SK-N-SH treated with all-trans-retinoic acid at 6 μM for 48 hours (cell line): ENCODE results near the gene ARHGEF7.

ENCODE experiments used
- ATAC-seq: fragments of 200-7000 bp; cut with Tn5 transposase; 3 replicates; pipeline ENCODE4 v1.9.1; 2020; ENCODE audit warnings: mild to moderate bottlenecking, moderate library complexity
- ARNTL ChIP-seq: fragments of 450-650 bp; formaldehyde crosslinking; IDR thresholded peaks from 2 replicates; pipeline ENCODE4 v1.5.0; 2020; ENCODE audit warnings: low read depth, mild to moderate bottlenecking, moderate library complexity, borderline replicate concordance
- BACH2 ChIP-seq: fragments of 250-450 bp; sonication (Bioruptor Pico); IDR thresholded peaks from 2 replicates; pipeline ENCODE4 v1.9.0; 2021; ENCODE audit warnings: mild to moderate bottlenecking, borderline replicate concordance
- CSDC2 ChIP-seq: fragments of 250-450 bp; sonication (Bioruptor Pico); IDR thresholded peaks from 2 replicates; pipeline ENCODE4 v1.5.0; 2020; ENCODE audit warnings: mild to moderate bottlenecking, moderate library complexity
- ESRRG ChIP-seq: fragments of 250-450 bp; sonication (Bioruptor Pico); IDR thresholded peaks from 2 replicates; pipeline ENCODE4 v1.6.1; 2021; ENCODE audit warnings: mild to moderate bottlenecking
- GLIS3 ChIP-seq: fragments of 250-450 bp; sonication (Bioruptor Pico); IDR thresholded peaks from 2 replicates; pipeline ENCODE4 v1.5.0; 2020; ENCODE audit warnings: mild to moderate bottlenecking, moderate library complexity
- ISL1 ChIP-seq: fragments of 250-450 bp; sonication (Bioruptor Pico); IDR thresholded peaks from 2 replicates; pipeline ENCODE4 v2.1.2; 2022; ENCODE audit warnings: mild to moderate bottlenecking, moderate library complexity
- OSR1 ChIP-seq: fragments of 250-450 bp; sonication (Bioruptor Pico); IDR thresholded peaks from 2 replicates; pipeline ENCODE4 v1.8.0; 2022; ENCODE audit warnings: moderate library complexity, mild to moderate bottlenecking, inconsistent platforms
- PPARA ChIP-seq: fragments of 250-450 bp; sonication (Bioruptor Pico); IDR thresholded peaks from 2 replicates; pipeline ENCODE4 v1.5.0; 2020; ENCODE audit warnings: mild to moderate bottlenecking, borderline replicate concordance
- RARB ChIP-seq: fragments of 250-450 bp; sonication (Bioruptor Pico); IDR thresholded peaks from 2 replicates; pipeline ENCODE4 v1.8.0; 2021; ENCODE audit warnings: mild to moderate bottlenecking, moderate library complexity
- SNAI2 ChIP-seq: fragments of 250-450 bp; sonication (Bioruptor Pico); IDR thresholded peaks from 2 replicates; pipeline ENCODE4 v1.5.0; 2020; ENCODE audit warnings: mild to moderate bottlenecking, moderate library complexity
- TCF4 ChIP-seq: fragments of 250-450 bp; sonication (Bioruptor Pico); IDR thresholded peaks from 2 replicates; pipeline ENCODE4 v1.8.0; 2021; ENCODE audit warnings: mild to moderate bottlenecking, moderate library complexity, borderline replicate concordance
- TOX ChIP-seq: fragments of 250-450 bp; sonication (Bioruptor Pico); IDR thresholded peaks from 2 replicates; pipeline ENCODE4 v1.8.0; 2021; ENCODE audit warnings: mild to moderate bottlenecking, moderate library complexity, borderline replicate concordance
- ZC3H10 ChIP-seq: fragments of 250-450 bp; sonication (Bioruptor Pico); IDR thresholded peaks from 2 replicates; pipeline ENCODE4 v1.5.1; 2021; ENCODE audit warnings: mild to moderate bottlenecking, moderate library complexity
- ZFP3 ChIP-seq: fragments of 250-450 bp; sonication (Bioruptor Pico); IDR thresholded peaks from 2 replicates; pipeline ENCODE4 v1.5.0; 2020; ENCODE audit warnings: mild to moderate bottlenecking, moderate library complexity
- ZNF565 ChIP-seq: fragments of 450-650 bp; formaldehyde crosslinking; conservative IDR thresholded peaks from 2 replicates; pipeline ENCODE4 v1.5.0; 2020; ENCODE audit warnings: low read depth, mild to moderate bottlenecking, moderate library complexity
- TF ChIP-seq, protein P1 (sequence below): fragments of 250-450 bp; sonication (Bioruptor Pico); IDR thresholded peaks from 2 replicates; pipeline ENCODE4 v1.8.0; 2021; ENCODE audit warnings: low read depth, mild to moderate bottlenecking, moderate library complexity, borderline replicate concordance
- TF ChIP-seq, protein P2 (sequence below): fragments of 250-450 bp; sonication (Bioruptor Pico); IDR thresholded peaks from 2 replicates; pipeline ENCODE4 v1.5.1; 2021; ENCODE audit warnings: mild to moderate bottlenecking, moderate library complexity
- TF ChIP-seq, protein P3 (sequence below): fragments of 250-450 bp; sonication (Bioruptor Pico); IDR thresholded peaks from 2 replicates; pipeline ENCODE4 v1.8.0; 2020; ENCODE audit warnings: mild to moderate bottlenecking, moderate library complexity, borderline replicate concordance

ARHGEF7 gene

DNA sequence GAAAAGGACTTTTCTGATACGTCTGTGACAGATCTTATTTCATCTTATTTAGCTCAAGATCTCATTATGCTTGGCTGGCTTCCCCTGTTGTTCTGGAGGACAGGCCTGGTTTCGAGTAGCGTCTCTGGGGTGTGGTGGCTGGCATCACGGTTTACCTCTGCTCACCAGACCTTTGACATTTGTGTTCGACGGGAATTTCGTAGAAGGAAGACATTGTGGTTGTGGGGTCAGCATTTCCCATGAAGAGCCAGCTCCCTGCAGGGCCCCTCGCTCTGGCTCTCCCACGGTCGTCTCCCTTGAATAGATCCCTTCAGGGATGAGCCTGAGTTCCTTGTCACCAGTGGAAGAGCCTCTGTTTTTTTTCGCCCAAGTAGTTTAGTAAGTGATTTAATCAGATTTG is 126.8 kb downstream of the ARHGEF7 start (continued):
- TF ChIP-seq, protein P1, sequence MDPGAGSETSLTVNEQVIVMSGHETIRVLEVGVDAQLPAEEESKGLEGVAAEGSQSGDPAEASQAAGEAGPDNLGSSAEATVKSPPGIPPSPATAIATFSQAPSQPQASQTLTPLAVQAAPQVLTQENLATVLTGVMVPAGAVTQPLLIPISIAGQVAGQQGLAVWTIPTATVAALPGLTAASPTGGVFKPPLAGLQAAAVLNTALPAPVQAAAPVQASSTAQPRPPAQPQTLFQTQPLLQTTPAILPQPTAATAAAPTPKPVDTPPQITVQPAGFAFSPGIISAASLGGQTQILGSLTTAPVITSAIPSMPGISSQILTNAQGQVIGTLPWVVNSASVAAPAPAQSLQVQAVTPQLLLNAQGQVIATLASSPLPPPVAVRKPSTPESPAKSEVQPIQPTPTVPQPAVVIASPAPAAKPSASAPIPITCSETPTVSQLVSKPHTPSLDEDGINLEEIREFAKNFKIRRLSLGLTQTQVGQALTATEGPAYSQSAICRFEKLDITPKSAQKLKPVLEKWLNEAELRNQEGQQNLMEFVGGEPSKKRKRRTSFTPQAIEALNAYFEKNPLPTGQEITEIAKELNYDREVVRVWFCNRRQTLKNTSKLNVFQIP = no peak
- no peak for TF ChIP-seq ESRRG
- no peak for TF ChIP-seq TOX
- no peak for TF ChIP-seq CSDC2 (CRISPR knock-in tag)
- TF ChIP-seq PPARA (CRISPR knock-in tag) = no peak
- TF ChIP-seq OSR1 = no peak
- TF ChIP-seq ZNF565 (CRISPR knock-in tag) = no peak
- TF ChIP-seq ISL1 = no peak
- TF ChIP-seq ARNTL = no peak
- no peak for TF ChIP-seq TCF4 (CRISPR knock-in tag)
- no peak for TF ChIP-seq BACH2 (CRISPR knock-in tag)
- TF ChIP-seq, all 23 proteins: peak for 0

DNA sequence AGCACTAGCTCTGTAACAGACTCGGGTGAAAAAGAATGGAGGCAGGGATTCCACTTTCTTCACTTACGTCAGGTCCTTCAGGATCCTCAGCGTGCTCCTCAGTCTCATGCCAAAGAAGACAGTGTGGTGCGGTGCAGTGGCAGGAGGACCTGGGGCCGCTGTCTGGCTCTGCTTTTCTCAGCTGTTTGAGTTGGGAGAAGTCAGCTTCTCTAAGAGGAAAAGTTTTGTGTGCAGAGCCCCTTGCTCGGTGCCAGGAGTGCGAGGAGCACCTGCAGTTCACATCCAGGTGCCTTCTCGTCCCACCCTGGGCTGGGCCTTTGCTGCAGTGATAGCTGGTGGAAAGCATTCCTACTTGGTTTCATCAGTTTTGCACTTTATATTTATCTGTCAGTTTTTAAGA is 127.5 kb downstream of the ARHGEF7 start:
- TF ChIP-seq BACH2 (CRISPR knock-in tag) (no peak), ZNF565 (CRISPR knock-in tag) (no peak), CSDC2 (CRISPR knock-in tag) (no peak), OSR1 (no peak), ISL1 (no peak), ESRRG (no peak)
- TF ChIP-seq, protein P2, sequence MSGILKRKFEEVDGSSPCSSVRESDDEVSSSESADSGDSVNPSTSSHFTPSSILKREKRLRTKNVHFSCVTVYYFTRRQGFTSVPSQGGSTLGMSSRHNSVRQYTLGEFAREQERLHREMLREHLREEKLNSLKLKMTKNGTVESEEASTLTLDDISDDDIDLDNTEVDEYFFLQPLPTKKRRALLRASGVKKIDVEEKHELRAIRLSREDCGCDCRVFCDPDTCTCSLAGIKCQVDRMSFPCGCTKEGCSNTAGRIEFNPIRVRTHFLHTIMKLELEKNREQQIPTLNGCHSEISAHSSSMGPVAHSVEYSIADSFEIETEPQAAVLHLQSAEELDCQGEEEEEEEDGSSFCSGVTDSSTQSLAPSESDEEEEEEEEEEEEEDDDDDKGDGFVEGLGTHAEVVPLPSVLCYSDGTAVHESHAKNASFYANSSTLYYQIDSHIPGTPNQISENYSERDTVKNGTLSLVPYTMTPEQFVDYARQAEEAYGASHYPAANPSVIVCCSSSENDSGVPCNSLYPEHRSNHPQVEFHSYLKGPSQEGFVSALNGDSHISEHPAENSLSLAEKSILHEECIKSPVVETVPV (CRISPR knock-in tag) = no peak

DNA sequence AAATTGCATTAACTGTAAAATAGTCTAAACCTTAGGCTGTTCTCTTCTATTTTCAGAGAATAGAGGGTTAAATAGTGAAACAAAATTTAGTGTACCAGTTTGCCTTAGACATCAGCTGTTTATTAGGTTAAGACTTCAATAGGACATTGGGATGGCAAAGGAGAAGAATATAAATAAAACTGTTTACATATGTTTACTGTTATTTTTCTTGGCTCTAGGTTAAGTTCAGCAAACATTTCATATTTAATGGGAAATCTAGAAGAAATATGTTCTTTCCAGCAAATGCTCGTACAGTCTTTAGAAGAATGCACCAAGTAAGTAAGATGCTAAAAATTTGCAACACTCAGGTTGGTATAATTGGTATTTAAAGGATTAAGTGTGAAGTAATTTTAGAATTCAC is 128.9 kb downstream of the ARHGEF7 start:
- no peak for ATAC-seq
- TF ChIP-seq CSDC2 (CRISPR knock-in tag) = no peak
- TF ChIP-seq, protein P2 (CRISPR knock-in tag) = no peak
- no peak for TF ChIP-seq TOX
- TF ChIP-seq ZC3H10 (CRISPR knock-in tag) = no peak
- no peak for TF ChIP-seq BACH2 (CRISPR knock-in tag)
- TF ChIP-seq RARB (CRISPR knock-in tag) = no peak

More for the DNA sequence above, 127.5 kb downstream of the ARHGEF7 start:
- no peak for ATAC-seq

DNA sequence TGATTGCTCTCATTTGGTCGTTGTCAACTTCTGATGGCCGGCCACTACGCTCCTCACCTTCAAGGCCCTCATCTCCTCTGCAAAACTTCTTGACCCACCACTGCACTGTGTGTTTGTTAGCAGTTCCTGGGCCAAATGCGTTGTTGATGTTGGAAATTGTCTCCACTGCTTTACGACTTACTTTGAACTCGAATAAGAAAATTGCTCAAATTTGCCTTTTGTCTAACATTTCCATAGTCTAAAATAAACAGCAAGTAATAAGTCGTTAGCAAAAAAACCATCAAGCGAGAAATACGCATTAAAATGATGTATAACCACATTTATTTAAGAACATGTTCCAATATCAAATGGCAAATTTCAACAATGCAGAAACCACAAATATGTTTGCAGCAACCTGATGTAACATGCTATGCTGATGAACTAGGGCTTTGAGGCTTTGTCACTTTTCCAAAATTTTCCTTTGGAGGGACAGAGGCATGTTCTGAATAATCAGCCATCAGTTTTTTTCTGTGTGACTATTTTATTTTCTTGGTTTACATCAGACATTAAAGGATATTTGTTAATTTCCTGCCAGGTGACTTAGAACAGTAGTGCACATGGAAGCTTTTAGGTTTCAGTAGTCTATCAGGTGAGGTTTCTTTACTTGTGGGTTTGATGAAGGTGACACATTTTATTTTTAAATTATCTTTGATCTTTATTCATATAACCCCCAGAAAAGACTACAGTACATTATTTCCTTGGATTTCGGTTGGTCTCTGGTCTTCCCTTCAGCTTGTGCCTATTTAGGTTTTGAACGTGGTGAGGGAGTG is 130.7 kb downstream of the ARHGEF7 start:
- TF ChIP-seq, protein P2 (CRISPR knock-in tag) = no peak
- TF ChIP-seq SNAI2 (CRISPR knock-in tag) (no peak), ZFP3 (CRISPR knock-in tag) (no peak), ZNF565 (CRISPR knock-in tag) (no peak), RARB (CRISPR knock-in tag) (no peak), GLIS3 (CRISPR knock-in tag) (no peak)
- TF ChIP-seq, protein P3, sequence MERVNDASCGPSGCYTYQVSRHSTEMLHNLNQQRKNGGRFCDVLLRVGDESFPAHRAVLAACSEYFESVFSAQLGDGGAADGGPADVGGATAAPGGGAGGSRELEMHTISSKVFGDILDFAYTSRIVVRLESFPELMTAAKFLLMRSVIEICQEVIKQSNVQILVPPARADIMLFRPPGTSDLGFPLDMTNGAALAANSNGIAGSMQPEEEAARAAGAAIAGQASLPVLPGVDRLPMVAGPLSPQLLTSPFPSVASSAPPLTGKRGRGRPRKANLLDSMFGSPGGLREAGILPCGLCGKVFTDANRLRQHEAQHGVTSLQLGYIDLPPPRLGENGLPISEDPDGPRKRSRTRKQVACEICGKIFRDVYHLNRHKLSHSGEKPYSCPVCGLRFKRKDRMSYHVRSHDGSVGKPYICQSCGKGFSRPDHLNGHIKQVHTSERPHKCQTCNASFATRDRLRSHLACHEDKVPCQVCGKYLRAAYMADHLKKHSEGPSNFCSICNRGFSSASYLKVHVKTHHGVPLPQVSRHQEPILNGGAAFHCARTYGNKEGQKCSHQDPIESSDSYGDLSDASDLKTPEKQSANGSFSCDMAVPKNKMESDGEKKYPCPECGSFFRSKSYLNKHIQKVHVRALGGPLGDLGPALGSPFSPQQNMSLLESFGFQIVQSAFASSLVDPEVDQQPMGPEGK (CRISPR knock-in tag) = no peak
- ATAC-seq = no peak
